ENCODE data around the gene SIK2.
A peak's percentile ranks its signal among the peaks of the same experiment; 100 is the strongest.

SIK2 gene

GRCh38 chr11:111601979-111602864, at the start of gene SIK2:
Gene SIK2 (plus strand): TSS chr11:111602449. CDS start chr11:111602564, 115 bp downstream.
- peak; percentile 55 to 98 (median 92) for DNase-seq

GRCh38 chr11:111554532-111554931, 47.7 kb upstream of the SIK2 start:
- no peak for DNase-seq

- no peak for DNase-seq
Observed at GRCh38 chr11:111555255-111555654, 47.0 kb upstream of the SIK2 start.

- no peak for DNase-seq
Observed at GRCh38 chr11:111557425-111558111, 44.7 kb upstream of the SIK2 start.

DNA sequence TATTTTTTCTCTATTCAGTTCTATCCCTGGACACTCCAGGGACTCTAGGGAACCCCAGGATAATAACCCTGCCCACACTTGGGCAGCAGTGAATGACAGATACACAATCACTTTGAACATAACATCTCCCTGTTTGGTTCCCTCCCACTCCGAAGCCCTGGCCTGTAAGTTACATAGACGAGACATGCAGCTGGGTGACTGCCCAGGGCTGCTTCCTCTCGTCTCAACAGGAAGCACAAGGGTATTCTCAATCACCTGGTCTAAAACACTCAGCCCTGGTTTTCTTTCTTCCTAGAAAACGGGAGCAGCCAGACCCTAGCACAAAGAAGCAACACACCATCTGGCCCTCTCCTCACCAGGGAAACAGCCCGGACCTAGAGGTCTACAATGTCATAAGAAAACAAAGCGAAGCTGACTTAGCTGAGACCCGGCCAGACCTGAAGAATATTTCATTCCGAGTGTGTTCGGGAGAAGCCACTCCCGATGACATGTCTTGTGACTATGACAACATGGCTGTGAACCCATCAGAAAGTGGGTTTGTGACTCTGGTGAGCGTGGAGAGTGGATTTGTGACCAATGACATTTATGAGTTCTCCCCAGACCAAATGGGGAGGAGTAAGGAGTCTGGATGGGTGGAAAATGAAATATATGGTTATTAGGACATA, 42.3 kb upstream of the SIK2 start:
- no peak for DNase-seq

DNA sequence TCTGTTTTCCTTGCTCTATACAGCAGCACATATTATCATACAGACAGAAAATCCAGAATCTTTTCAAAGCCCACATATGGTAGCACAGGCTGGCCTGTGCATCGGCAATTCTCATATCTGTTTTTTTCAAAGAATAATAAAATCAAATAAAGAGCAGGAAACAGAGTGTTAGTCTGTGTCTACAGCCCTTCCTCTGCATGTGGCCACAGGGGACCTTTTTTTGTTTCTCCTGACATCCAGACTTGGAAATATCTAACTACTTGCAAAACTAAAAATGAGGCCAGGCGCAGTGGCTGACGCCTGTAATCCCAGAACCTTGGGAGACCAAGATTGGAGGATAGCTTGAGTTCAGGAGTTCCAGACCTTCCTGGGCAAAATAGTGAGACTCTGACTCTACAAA, 41.4 kb upstream of the SIK2 start:
- no peak for DNase-seq

- no peak for DNase-seq
Observed at GRCh38 chr11:111561306-111561705, 40.9 kb upstream of the SIK2 start.

- DNase-seq, result no peak
Observed at GRCh38 chr11:111561791-111562325, 40.4 kb upstream of the SIK2 start.

GRCh38 chr11:111562692-111563389, 39.4 kb upstream of the SIK2 start:
- no peak for DNase-seq

GRCh38 chr11:111565114-111565720, 37.0 kb upstream of the SIK2 start:
- DNase-seq, result peak in 9 of 14 donors; percentile 4 to 39 (median 20)

- DNase-seq, result no peak
Observed at GRCh38 chr11:111566324-111566723, 35.9 kb upstream of the SIK2 start.

- DNase-seq, result no peak
Observed at GRCh38 chr11:111569476-111569875, 32.8 kb upstream of the SIK2 start.

DNA sequence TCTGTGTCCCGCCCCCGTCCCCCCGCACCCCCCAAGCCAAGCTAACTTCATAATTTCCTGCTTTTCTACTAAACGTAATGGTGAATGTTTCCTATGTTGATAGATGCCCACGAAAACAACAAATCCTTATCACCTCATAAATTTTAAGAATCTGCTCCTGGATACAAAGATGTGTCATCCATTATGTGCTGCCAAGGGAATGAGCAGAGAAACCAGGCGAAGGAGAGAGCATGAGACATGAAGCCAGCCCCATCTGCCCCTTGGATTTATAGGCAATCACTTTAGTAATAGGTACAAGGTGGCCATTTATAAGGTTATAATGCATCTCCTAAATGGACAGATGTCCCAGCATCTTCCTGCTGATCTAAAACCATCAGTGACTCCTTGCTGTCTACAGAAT, 31.5 kb upstream of the SIK2 start:
- no peak for DNase-seq

- DNase-seq, result no peak
Observed at GRCh38 chr11:111571829-111572501, 30.3 kb upstream of the SIK2 start.

DNA sequence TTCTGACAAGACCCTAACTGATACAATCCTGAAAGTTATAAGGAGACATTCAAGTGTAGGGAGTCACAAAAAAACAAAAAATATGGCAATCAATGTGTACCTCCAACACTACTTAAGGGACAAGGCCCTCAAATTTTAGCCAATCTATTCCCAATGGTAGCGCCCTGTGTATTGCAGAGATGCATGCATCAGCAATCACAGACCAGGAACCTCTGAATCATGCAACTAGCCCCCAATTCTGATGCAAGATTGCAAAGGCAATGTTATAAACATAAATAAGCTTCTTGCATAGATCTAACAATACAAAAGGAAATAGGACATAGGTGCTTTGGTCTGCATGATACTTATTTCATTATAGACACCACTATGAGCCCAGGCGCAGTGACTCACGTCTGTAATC, 29.7 kb upstream of the SIK2 start:
- no peak for DNase-seq

DNA sequence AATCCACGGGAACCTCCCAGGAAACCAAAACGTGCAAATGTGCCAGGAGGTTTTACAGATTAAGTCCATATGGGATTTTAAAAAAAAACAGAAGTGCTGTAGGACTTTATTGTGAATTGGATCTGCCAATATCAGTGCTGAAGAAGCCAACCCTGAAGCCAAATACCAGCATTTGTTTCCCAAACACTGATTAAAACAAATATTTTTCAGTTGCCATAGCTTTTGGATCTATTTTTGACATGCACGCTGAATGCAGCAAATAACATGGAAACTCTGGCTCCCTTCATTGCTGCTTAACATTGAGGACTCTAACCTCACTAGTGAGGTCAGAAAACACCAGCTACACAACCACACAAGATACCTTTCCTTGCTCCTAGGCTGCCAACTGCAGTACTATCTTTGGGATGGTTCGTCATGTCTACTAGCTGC, 28.4 kb upstream of the SIK2 start:
- DNase-seq, result no peak

GRCh38 chr11:111574373-111575225, 27.6 kb upstream of the SIK2 start:
- no peak for DNase-seq

- DNase-seq, result no peak
Observed at GRCh38 chr11:111575740-111576139, 26.5 kb upstream of the SIK2 start.

DNA sequence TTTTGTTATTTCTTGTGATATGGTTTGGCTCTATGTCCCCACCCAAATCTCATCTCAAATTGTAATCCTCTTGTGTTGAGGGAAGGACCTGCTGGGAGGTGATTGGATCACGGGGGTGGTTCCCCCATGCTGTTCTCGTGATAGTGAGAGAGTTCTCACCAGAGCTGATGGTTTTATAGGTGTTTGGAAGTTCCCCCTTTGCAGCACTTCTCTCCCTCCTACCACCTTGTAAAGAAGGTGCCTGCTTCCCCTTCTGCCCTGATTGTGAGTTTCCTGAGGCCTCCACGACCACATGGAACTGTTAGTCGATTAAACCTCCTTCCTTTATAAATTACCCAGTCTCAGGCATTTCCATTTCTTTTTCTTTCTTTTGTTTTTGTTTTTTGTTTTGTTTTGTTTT, 24.4 kb upstream of the SIK2 start:
- DNase-seq, result no peak

DNA sequence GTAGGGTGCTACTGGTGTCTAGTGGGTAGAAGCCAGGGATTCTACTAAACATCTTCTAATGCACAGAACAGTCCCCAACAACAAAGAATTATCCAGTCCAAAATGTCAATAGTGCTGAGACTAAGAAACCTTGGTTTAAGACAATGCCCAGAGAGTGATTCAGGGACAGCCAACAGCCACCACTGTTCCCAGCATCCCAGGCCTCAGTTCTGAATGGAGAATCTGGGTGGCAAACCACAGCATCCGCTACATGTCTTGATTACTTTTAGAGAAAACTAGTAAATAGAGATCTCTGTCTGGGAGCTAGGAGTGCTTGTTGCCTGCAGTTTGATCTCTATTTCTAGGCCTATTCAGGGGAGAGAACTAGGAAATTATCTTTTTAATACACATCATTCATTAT, 20.9 kb upstream of the SIK2 start:
- no peak for DNase-seq
